Measurements from ENCODE around the gene RHOG. TPM values are rescaled to one million over a fixed set of nuclear protein-coding genes. Genes with fewer than 3 reads are reported as not detected.

RHOG gene
- total RNA-seq, 2 experiments from 2014 or later: 101 to 106 TPM

DNA sequence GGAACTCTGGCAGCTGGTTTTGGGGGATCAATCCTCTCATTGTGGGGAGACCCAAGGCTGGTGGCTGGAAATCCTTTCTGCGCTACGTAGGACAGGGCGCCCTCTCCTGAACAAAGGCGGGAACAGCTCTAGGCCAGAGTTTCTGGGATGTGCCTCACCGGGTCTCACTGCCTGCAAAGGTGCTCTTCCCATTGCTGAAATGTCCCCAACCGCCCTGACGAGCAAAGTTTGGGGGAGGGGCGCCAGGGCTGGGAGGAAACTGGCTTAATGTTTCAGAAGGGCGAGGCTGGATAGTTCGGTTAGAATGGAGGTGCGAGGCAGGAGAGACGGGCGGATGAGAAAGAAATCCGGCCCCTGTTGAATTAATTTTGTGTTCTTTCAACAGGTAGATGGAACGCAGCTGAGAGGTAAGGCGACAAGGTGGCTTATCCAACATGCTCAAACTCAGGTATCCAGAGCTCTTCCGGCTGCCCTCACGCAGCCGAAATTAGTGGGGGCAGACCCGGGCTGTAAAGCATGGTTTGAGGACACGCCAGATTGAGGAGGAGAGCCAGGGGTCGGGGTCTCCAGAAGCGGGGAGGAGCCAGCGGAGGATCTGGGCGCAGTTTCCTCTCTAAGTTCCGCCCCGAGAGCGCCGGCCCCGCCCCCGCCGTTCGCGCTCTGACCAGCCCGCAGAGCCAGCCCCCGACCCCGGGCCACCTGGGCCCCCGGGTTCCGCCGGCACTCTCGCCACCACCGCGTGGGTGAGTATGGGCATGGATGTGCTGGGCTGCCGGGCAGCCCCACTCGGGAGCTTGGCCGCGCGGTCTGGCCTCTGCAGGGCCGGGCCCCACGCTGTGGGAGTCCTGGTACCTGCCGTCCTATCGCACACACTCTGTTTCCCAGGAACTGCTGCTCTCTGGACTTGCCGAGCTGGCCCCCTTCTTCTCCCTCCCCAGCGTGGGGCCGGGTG lies 32.6 kb downstream of the RHOG start, which contains the start of gene PGAP2:
TSS of gene PGAP2 (plus strand) at position 652 of the 952 bp plus-strand sequence. CDS start 2,700 bp downstream, outside the sequence.
- ATAC-seq (ENCODE audit: poor library complexity) (peak; percentile 74), DNase-seq (peak; percentile 27 to 77 (median 52))
- Histone ChIP-seq H3K27ac (ENCODE audit: low read depth in 1 of 2, low read length in 2 of 2) (peak within 1 kb of the TSS in 1 of 2 donors; percentile 76), H3K9me3 (ENCODE audit: control insufficient read depth in 1 of 2, insufficient read depth in 1 of 2, low read length in 2 of 2) (no peaks in the 10 kb centered on the region), H3K36me3 (ENCODE audit: insufficient read depth, low read length) (no peaks in the 10 kb centered on the region), H3K4me3 (ENCODE audit: low read length) (peak within 1 kb of the TSS; percentile 96), H3K27me3 (ENCODE audit: control insufficient read depth in 1 of 2, insufficient read depth in 2 of 2, low read length in 2 of 2) (no peaks in the 10 kb centered on the region), H3K4me1 (ENCODE audit: insufficient read depth, low read length) (peaks cover 21% of the 10 kb centered on the region)
- no peaks in the 10 kb centered on the region for H3K27me3 Mint-ChIP-seq
- CTCF ChIA-PET: interaction anchor here (0.6 to 3.6 kb wide), 29 partner anchors 11 to 264 kb away, joined by 3 to 37 read pairs (median 4); partner anchors contain the start of genes NUP98, RHOG and STIM1
- H3K4me3 Mint-ChIP-seq: peak within 1 kb of the TSS; percentile 95
- peak; percentile 63 for TF ChIP-seq CTCF (IDR thresholded peaks at IDR 0.05)
- peaks cover 24% of the 10 kb centered on the region for H3K4me1 Mint-ChIP-seq (ENCODE audit: low read depth)
- H3K9me3 Mint-ChIP-seq: no peaks in the 10 kb centered on the region
- POLR2A ChIA-PET: interaction anchor here (0.6 to 6.3 kb wide), 12 partner anchors 11 to 159 kb away, joined by 3 to 78 read pairs (median 4); partner anchors contain the start of genes NUP98, RHOG and STIM1
- peak within 1 kb of the TSS; percentile 84 for H3K27ac Mint-ChIP-seq
- H3K36me3 Mint-ChIP-seq (ENCODE audit: low read depth): peaks cover 9% of the 10 kb centered on the region
- intact Hi-C loops (cut with DNase I, micrococcal nuclease): loop anchor here (1.0 to 5.0 kb wide), 3 partner anchors 12 to 36 kb away; no protein-coding TSS in a partner anchor

DNA sequence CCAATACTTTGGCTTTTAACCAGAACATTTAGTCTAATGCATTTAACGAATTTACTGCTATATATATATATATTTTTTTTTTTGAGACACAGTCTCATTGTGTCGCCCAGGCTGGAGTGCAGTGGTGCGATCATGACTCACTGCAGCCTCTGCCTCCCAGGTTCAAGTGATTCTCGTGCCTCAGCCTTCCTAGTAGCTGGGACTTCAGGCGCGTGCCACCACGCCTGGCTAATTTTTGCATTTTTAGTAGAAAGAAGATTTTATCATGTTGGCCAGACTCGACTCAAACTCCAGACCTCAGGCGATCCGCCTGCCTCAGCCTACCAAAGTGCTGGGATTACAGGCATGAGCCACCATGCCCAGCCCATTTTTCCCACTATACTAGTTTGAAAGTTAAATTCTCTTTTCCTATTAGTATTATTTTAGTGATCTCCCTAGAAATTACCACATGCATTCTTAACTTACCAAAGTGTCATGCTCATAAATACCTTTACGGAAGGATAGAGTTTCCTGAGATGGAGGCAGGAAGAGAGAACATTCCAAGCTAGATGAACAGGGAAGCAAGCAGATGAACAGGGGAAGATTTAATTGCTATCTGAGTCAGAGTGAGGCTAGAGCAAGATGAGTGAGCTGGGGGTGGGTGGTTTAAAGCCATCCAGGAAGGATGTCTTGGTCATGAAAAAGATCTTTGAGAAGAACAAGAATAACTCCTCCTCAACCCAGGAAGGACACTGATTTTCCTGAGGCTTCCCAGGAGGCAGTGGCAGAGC lies 36.8 kb downstream of the RHOG start:
- H3K36me3 Mint-ChIP-seq (ENCODE audit: low read depth): peaks cover 8% of the 10 kb centered on the region
- no peak for DNase-seq
- intact Hi-C loops (cut with DNase I, micrococcal nuclease): no loop called here
- H3K4me3 Mint-ChIP-seq: no peak overlapping the region
- TF ChIP-seq CTCF (IDR thresholded peaks at IDR 0.05): no peak
- H3K4me1 ChIP-seq (ENCODE audit: insufficient read depth, low read length): peaks cover 13% of the 10 kb centered on the region
- ChIA-PET CTCF (no interaction called here), POLR2A (interaction anchor here (0.6 to 1.2 kb wide), 2 partner anchors 38 to 284 kb away, joined by 3 to 5 read pairs; no protein-coding TSS in a partner anchor)
- no peak overlapping the region for H3K27ac ChIP-seq (ENCODE audit: low read depth in 1 of 2, low read length in 2 of 2)
- H3K36me3 ChIP-seq (ENCODE audit: insufficient read depth, low read length): no peaks in the 10 kb centered on the region
- H3K9me3 Mint-ChIP-seq: no peaks in the 10 kb centered on the region
- H3K27me3 Mint-ChIP-seq: no peaks in the 10 kb centered on the region
- ATAC-seq (ENCODE audit: poor library complexity): no peak
- H3K27ac Mint-ChIP-seq: no peak overlapping the region
- H3K9me3 ChIP-seq (ENCODE audit: control insufficient read depth in 1 of 2, insufficient read depth in 1 of 2, low read length in 2 of 2): no peaks in the 10 kb centered on the region
- H3K27me3 ChIP-seq (ENCODE audit: control insufficient read depth in 1 of 2, insufficient read depth in 2 of 2, low read length in 2 of 2): no peaks in the 10 kb centered on the region
- H3K4me1 Mint-ChIP-seq (ENCODE audit: low read depth): peaks cover 12% of the 10 kb centered on the region
- no peak overlapping the region for H3K4me3 ChIP-seq (ENCODE audit: low read length)

DNA sequence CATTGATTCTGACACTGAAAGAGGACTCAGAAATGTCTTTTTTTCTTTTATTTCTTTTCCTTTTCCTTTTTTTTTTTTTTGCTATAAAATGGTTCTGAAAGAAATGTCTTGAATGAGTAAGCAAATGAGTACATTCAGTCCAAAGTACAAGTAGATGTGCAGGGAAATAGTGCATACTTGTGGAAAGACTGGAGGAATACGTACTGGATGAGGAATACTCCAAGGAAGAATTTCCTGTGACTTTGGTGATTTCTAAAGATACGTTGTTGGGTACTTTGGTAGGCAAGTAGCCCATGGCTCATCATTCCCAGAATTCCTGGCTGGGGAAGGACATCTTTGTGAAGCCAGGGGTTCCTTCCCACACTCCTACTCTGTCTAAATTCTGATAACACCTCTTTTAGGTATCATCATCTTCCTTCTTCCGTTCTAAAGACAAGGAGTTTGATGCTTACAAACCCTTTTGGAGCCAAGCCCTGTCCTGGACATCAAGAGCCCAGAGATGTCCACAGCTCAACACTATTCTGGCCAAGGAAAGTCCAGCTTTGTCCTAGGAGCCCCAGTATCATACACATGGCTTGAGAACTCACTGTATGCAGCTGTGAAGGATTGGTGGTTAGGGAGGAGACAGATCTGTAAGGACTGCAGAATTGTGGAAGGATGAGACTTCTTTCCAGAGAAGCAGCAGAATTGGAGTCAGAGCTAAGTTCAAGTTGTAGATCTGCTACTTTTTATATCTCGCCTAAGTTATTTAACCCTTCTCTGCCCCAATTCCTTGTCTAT lies 38.6 kb downstream of the RHOG start:
- CTCF ChIA-PET: no interaction called here
- no peak overlapping the region for H3K4me3 ChIP-seq (ENCODE audit: low read length)
- no peaks in the 10 kb centered on the region for H3K9me3 ChIP-seq (ENCODE audit: control insufficient read depth in 1 of 2, insufficient read depth in 1 of 2, low read length in 2 of 2)
- ATAC-seq (ENCODE audit: poor library complexity) (no peak), DNase-seq (no peak)
- H3K4me1 ChIP-seq (ENCODE audit: insufficient read depth, low read length): peaks cover 12% of the 10 kb centered on the region
- POLR2A ChIA-PET: no interaction called here
- H3K36me3 Mint-ChIP-seq (ENCODE audit: low read depth): peaks cover 8% of the 10 kb centered on the region
- H3K9me3 Mint-ChIP-seq: no peaks in the 10 kb centered on the region
- no peak for TF ChIP-seq CTCF (IDR thresholded peaks at IDR 0.05)
- H3K27ac ChIP-seq (ENCODE audit: low read depth in 1 of 2, low read length in 2 of 2): no peak overlapping the region
- H3K36me3 ChIP-seq (ENCODE audit: insufficient read depth, low read length): no peaks in the 10 kb centered on the region
- H3K27me3 Mint-ChIP-seq: no peaks in the 10 kb centered on the region
- H3K27ac Mint-ChIP-seq: no peak overlapping the region
- intact Hi-C loops (cut with DNase I, micrococcal nuclease): no loop called here
- H3K4me3 Mint-ChIP-seq: no peak overlapping the region
- peaks cover 9% of the 10 kb centered on the region for H3K4me1 Mint-ChIP-seq (ENCODE audit: low read depth)
- no peaks in the 10 kb centered on the region for H3K27me3 ChIP-seq (ENCODE audit: control insufficient read depth in 1 of 2, insufficient read depth in 2 of 2, low read length in 2 of 2)

All from CD4-positive, alpha-beta T cell (primary cell).